GM12873 (cell line): ENCODE data around the gene SLC43A3.

Experiments
- CTCF ChIP-seq: IDR thresholded peaks from 2 replicates; pipeline ENCODE4 v1.5.1; 2012; ENCODE audit warnings: low read depth, mild to moderate bottlenecking, moderate library complexity, low read length, control low read depth; ENCODE audit not compliant: insufficient read depth; ENCODE audit errors: missing control alignments

SLC43A3 gene

GRCh38 chr11:57370941-57371340 is 56.0 kb downstream of the SLC43A3 start:
- no peak for TF ChIP-seq CTCF

- no peak for TF ChIP-seq CTCF
Observed at GRCh38 chr11:57370251-57370650, 56.7 kb downstream of the SLC43A3 start.

- TF ChIP-seq CTCF: no peak
Observed at GRCh38 chr11:57368845-57369232, 58.1 kb downstream of the SLC43A3 start.

- no peak for TF ChIP-seq CTCF
Observed at GRCh38 chr11:57368106-57368844, 58.6 kb downstream of the SLC43A3 start.

GRCh38 chr11:57364851-57365660 is 61.9 kb downstream of the SLC43A3 start:
- no peak for TF ChIP-seq CTCF

GRCh38 chr11:57363131-57364080 is 63.5 kb downstream of the SLC43A3 start:
- TF ChIP-seq CTCF: no peak
